GM18505 (cell line): Measurements from ENCODE around the gene RAB8B.
"Not testable (repeated sequence)": the region's sequence is repeated elsewhere in the genome, so short reads cannot be mapped to it uniquely, and the experiment has no call there.

Experiments
- ATAC-seq: cut with Tn5 transposase; IDR thresholded peaks from one replicate; pipeline ENCODE4 v1.9.1; 2021; ENCODE audit not compliant: unreplicated experiment
- POLR2A ChIP-seq: IDR thresholded peaks from 4 replicates; pipeline ENCODE4 v1.6.1; 2011; ENCODE audit warnings: borderline replicate concordance; ENCODE audit not compliant: insufficient read depth, insufficient read length; ENCODE audit errors: extremely low read depth

RAB8B gene

DNA sequence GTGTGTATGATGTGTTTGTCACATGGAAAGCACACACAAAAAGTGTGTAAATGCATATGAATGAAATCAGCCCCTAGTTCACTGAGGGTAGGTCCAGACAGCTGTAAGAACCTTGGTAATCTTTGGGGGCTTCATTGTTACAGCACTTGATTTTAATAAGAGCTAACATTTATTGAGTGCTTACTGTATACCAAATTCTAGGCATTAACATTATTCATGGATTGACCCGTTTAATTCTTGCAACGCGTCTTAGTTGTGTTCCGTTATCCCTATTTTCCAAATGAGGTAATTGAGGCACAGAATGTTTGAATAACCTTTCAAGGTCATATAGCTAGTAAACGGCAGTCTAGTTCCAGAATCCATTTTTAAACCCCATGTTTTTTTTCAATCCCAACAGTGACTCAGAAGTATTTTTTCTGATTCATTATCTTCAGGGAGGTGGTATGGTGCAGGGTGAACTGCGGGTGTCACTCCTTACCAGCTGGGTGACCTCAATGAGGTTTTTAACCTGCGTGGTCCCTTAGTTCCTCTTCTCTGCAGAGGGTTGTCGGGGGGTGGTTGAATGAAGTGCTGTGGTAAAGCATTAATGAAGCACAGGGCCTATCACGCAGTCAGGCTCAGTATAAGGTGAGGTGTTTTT, 14.2 kb downstream of the RAB8B start:
- TF ChIP-seq POLR2A = no peak
- ATAC-seq = no peak

DNA sequence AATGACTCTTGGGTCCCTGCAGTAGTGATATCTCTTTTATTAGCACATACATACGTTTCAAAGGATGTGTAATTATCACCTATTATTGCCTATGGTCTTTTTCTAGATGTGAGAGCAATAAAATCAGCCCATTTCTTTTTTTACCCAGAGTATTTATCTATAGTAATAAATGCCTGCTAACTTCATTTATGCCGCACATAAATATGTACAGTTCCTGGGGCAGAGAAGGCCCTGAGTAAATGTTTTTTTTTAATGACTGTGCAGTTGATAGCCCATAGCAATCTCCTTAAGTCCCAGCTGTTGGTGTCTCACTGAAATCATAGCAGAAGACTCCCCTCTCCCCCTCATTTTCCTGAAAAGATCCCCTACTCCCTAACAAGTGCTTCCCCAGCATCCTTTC, 16.7 kb downstream of the RAB8B start:
- ATAC-seq = no peak
- no peak for TF ChIP-seq POLR2A

GRCh38 chr15:63208824-63209223, 19.4 kb downstream of the RAB8B start:
- not testable (repeated sequence) for ATAC-seq

DNA sequence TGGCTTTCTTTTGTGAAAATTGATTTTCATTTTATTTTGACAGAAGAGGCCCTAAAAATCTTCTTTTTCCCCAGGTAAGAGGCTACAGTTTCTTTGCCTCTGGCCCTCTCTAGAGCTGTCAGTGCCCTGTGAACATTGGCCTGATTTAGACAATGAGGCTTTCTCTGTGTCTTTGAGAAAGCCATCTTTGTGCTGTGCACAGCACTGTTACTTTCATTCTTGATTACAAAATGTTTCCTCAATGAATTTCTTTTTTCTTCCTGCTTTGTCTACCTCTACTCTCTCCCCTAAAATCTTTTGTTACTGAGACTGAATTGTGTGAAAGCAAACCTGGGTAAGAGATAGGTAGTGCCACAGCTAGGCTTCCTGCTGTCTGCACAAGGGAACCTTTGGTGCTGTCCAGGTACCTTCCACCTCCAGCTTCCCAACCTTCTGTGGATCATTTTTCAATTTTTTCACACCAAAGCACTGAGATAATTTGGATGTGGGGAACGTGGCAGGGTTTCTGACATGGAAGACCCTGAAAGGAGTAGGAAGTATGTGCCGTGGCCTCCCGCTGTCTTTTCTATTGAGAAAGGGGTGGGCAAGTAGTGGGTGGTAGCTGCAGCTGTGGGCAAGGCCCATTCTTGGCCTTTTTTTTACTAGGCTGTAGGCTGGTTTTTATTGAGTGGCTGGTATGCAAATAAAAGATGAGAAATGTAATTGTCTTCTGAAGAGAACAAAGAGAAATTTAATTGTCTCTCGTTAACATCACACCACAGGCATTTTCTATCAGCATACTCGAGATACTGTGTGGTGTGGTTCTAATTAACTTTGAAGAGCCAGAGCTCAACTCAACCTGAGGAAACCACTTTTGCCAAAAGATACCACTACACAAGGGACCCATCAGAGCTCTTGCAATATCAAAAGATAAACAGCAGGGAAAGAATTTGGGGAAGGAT, 21.0 kb downstream of the RAB8B start:
- no peak for TF ChIP-seq POLR2A
- no peak for ATAC-seq

DNA sequence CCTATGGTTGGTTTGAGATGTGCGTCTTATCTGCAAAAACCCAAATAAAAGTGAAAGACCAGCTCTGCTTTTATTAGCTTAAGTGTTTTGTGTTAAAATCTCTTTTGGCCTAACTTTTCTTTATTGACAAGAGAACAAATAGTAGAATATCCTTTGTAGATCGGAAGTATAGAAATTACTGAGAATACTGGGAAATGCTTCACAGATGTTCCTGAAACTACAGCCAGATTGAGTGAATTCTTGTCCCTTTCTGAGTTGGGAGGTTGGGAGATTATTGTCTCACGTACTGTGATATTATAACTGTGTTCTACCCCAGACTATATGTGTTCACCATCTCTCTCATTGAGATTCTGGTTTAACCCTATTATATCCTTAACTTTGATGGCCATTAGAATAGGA, 21.7 kb downstream of the RAB8B start:
- TF ChIP-seq POLR2A = no peak
- no peak for ATAC-seq

GRCh38 chr15:63211549-63211948, 22.1 kb downstream of the RAB8B start:
- no peak for TF ChIP-seq POLR2A
- ATAC-seq = no peak

DNA sequence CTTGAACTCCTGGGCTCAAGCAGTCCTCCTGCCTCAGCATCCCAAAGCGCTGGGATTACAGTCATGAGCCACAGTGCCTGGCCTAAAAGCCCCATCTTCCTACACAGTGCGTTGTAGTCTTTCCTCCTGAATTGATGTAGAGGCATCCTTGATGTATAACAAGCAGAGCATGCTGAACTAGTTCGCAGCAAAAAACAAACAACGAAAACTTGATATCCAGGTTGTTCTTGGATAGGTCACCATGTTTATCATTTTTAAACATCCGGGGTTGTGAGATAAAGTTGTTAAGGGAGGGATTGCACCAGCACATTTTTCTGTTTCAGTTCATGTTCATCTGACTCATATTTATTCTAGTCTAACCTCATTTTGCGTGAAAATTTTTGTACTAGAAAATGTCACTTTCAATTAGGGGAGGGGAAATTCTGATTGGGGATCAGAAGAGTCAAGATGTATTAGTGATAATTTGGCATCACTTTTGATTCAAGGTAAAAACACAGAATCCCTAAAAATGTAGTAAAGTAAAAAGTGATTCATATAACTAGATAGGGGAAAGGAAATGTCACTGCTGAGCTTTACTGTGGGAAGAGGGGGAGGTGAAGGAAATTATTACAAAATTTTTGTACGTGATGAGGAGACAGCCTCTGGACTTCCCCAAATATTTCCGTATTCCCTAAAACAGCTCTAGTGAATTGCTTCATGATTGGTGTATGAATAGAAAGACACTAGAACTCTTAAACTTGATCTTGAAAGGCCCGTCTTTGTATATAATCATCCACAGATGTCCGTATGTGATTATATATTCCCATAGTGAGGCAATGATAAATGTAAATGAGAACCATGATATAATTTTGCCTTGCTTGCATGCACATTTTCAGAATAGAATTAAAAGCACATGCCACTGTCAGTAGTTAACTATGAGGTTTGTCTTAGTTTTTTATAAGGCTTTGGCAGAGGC, 22.9 kb downstream of the RAB8B start:
- no peak for TF ChIP-seq POLR2A
- no peak for ATAC-seq

DNA sequence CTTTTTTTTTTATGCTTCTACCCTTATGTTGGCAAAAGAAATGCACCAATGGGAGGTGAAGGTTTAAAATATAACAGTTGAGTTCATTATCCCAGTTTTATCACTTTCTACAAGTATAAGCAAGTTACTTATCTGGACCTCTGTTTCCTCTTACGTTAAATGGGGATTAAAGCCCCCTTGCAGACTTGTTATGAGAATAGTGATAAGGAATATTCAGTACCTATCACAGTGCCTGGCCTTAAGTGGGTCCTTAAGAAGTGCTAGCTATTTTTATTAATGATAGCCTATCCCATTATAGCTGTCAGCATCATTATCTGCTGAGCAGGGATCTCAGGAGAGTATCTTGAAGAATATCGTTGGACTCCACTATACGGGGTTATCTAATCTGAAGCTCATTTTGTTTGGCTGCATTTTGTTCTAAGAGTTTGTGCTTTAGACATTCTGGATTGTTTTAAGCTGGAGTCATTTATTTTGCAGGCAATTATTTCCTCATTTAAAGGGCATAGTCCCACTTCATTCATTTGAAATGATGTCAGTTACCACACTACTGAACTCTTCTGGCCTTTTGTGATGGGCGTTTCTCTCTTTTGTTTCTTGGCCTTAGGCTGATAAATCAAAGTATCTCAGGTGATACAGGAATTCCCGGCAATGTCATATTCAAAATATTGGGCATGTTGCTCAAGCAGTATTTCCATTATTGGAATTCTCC, 28.8 kb downstream of the RAB8B start:
- no peak for TF ChIP-seq POLR2A
- ATAC-seq = no peak

GRCh38 chr15:63219196-63219710, 29.8 kb downstream of the RAB8B start:
- no peak for TF ChIP-seq POLR2A
- ATAC-seq = no peak

DNA sequence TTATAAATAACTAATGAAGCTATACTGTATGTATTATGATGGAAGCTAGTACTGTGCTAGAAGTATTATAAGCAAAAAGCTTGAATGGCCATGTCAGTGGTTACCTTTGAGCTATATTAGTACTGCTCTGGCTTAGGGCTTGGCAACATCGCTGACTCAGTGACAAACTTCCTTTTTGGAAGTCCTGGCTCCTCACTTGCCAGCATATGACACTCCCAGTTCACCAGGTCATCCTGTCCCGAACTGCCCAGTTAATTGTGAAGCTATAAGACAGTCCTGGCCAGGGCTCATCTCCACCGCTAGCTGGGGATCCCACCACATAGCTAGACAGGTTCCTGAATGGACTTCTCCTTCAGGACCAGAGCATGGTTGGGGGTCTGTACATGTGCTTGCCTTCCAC, 31.9 kb downstream of the RAB8B start:
- no peak for ATAC-seq
- no peak for TF ChIP-seq POLR2A

- no peak for TF ChIP-seq POLR2A
- ATAC-seq = no peak
Observed at GRCh38 chr15:63223463-63223862, 34.1 kb downstream of the RAB8B start.

DNA sequence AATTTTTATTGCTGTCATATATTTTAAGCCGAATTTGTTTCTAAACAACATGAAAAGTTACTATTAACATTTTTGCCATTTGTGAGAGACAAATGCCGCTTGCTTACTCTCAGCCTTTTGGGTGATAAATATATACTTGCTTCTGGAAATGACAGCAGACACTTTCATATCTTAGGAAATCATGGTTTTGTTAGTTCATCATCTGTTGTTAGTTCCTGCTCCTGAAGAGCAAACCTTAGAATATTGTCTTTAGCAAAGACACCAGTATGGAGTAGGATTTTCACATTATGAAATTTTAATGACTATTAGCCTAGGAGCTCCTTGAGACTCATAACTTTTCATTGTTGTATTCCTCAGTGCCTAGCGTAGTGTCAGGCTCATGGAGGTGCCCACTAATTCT, 36.0 kb downstream of the RAB8B start:
- no peak for TF ChIP-seq POLR2A
- no peak for ATAC-seq

GRCh38 chr15:63226155-63226883, 36.9 kb downstream of the RAB8B start:
- ATAC-seq = no peak
- TF ChIP-seq POLR2A = no peak

DNA sequence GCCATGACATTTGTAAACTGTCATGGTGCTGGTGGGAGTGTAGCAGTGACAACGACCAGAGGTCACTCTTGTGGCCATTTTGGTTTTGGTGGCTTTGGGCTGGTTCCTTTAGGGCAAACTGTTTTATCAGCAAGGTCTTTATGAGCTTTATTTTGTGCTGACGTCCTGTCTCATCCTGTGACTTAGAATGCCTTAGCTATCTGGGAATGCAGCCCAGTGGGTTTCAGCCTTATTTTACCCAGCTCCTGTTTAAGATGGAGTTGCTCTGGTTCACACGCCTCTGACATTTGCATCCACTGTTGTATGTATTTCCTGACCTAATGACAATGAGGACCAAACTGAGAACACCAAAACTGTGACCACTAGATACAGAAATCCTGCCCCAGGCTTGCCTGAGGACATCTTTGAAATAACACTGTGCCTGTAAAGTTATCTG, 37.6 kb downstream of the RAB8B start:
- no peak for ATAC-seq
- TF ChIP-seq POLR2A = no peak
